Measurements from ENCODE around the gene FAM3A. TPM values are rescaled to one million over a fixed set of nuclear protein-coding genes. Genes with fewer than 3 reads are reported as not detected.

FAM3A gene
- total RNA-seq, 1 experiment from 2014 or later = 15.6 TPM

Other genes starting within 250 kb of the FAM3A start
- not detected for gene TEX28, start 221.1 kb downstream of the FAM3A start, total RNA-seq (2021; ENCODE audit: unreplicated experiment)
- 0.34 TPM for gene TKTL1, start 220.4 kb downstream of the FAM3A start, total RNA-seq (2021; ENCODE audit: unreplicated experiment)
- 546 TPM for gene FLNA, start 141.6 kb downstream of the FAM3A start, total RNA-seq (2021; ENCODE audit: unreplicated experiment)
- 102 TPM for gene EMD, start 136.9 kb downstream of the FAM3A start, total RNA-seq (2021; ENCODE audit: unreplicated experiment)
- 3,069 TPM for gene RPL10, start 117.9 kb downstream of the FAM3A start, total RNA-seq (2021; ENCODE audit: unreplicated experiment)
- 16.5 TPM for gene DNASE1L1, start 107.0 kb downstream of the FAM3A start, total RNA-seq (2021; ENCODE audit: unreplicated experiment)
- gene TAFAZZIN, start 104.7 kb downstream of the FAM3A start, total RNA-seq (2021; ENCODE audit: unreplicated experiment) = 28.0 TPM
- gene ATP6AP1, start 87.6 kb downstream of the FAM3A start, total RNA-seq (2021; ENCODE audit: unreplicated experiment) = 53.4 TPM
- gene GDI1, start 79.1 kb downstream of the FAM3A start, total RNA-seq (2021; ENCODE audit: unreplicated experiment) = 122 TPM
- gene FAM50A, start 72.1 kb downstream of the FAM3A start, total RNA-seq (2021; ENCODE audit: unreplicated experiment) = 46.5 TPM
- gene PLXNA3, start 58.0 kb downstream of the FAM3A start, total RNA-seq (2021; ENCODE audit: unreplicated experiment) = 89.3 TPM
- gene LAGE3, start 37.0 kb downstream of the FAM3A start, total RNA-seq (2021; ENCODE audit: unreplicated experiment) = 42.8 TPM
- 37.4 TPM for gene UBL4A, start 29.6 kb downstream of the FAM3A start, total RNA-seq (2021; ENCODE audit: unreplicated experiment)
- 16.2 TPM for gene SLC10A3, start 25.6 kb downstream of the FAM3A start, total RNA-seq (2021; ENCODE audit: unreplicated experiment)
- gene G6PD, start 30.6 kb upstream of the FAM3A start, total RNA-seq (2021; ENCODE audit: unreplicated experiment) = 109 TPM
- 24.0 TPM for gene IKBKG, start 31.4 kb upstream of the FAM3A start, total RNA-seq (2021; ENCODE audit: unreplicated experiment)
- gene CTAG1A, start 68.9 kb upstream of the FAM3A start, total RNA-seq (2021; ENCODE audit: unreplicated experiment) = not detected
- gene CTAG1B, start 103.0 kb upstream of the FAM3A start, total RNA-seq (2021; ENCODE audit: unreplicated experiment) = not detected
- not detected for gene CTAG2, start 137.3 kb upstream of the FAM3A start, total RNA-seq (2021; ENCODE audit: unreplicated experiment)
- 0.69 TPM for gene GAB3, start 234.8 kb upstream of the FAM3A start, total RNA-seq (2021; ENCODE audit: unreplicated experiment)
- gene DKC1, start 246.6 kb upstream of the FAM3A start, total RNA-seq (2021; ENCODE audit: unreplicated experiment) = 123 TPM